Measurements from ENCODE around the gene IP6K2. TPM values are rescaled to one million over a fixed set of nuclear protein-coding genes. Genes with fewer than 3 reads are reported as not detected.

IP6K2 gene
- total RNA-seq, 2 experiments from 2014 or later, result 97.2 to 121 TPM

DNA sequence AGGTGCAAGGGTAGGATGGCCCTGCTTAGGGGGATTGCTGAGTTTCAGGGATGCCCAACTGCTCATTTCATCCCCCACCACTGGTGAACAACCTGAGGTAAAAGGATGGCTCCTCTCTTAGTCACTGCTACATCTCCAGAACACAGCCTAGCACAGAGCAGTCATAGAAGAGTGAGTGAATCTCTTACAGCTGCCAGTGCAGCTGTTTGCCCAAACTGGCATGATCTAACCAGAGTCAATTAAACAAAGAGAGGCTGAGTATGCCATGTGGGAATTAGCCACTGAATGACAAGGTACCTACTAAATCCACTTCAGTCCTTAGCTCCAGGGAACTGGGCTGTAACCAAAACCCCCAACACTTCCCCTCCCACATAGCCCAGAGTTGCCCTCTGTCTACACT, 24.5 kb downstream of the IP6K2 start:
- Mint-ChIP-seq H3K27ac (no peak overlapping the region), H3K36me3 (ENCODE audit: low read depth) (peaks cover 76% of the 10 kb centered on the region)

DNA sequence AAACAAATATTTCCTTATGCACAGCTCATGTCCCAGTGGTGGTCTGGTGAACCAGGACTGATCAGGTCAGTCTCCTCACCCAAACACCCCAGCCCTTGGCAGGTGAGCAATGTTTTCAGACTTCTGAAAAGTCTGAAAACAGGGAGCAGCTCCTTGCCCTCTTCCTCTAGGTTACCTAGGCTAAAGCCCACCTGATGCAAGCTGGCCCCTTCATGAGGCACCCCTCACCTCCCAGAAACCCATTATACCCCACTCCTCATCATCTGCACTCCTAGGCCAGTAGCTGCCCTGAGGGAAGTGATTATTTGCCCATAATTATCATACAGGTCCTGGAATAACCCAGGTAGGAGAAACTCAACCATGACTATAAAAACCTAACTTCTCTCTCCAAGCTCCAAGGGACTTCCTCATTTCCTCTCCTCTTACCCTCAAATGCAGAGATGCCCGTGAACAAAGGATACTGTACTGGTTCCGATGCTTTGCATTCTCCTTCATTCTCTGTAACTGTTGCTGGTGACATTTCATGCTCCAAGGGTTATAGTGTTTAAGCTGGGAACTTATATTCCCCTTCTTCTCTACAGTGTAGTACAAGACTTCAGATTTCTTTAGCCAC, 26.1 kb downstream of the IP6K2 start:
- Histone ChIP-seq H3K4me3 (ENCODE audit: low read length) (no peak overlapping the region), H3K27ac (ENCODE audit: low read depth in 1 of 2, low read length in 2 of 2) (no peak overlapping the region), H3K9me3 (ENCODE audit: control insufficient read depth in 1 of 2, insufficient read depth in 1 of 2, low read length in 2 of 2) (no peaks in the 10 kb centered on the region), H3K4me1 (ENCODE audit: insufficient read depth, low read length) (peaks cover 16% of the 10 kb centered on the region), H3K27me3 (ENCODE audit: control insufficient read depth in 1 of 2, insufficient read depth in 2 of 2, low read length in 2 of 2) (no peaks in the 10 kb centered on the region), H3K36me3 (ENCODE audit: insufficient read depth, low read length) (peaks cover 80% of the 10 kb centered on the region)
- DNase-seq (no peak), ATAC-seq (ENCODE audit: poor library complexity) (no peak)
- H3K36me3 Mint-ChIP-seq (ENCODE audit: low read depth), result peaks cover 80% of the 10 kb centered on the region
- H3K27ac Mint-ChIP-seq, result peak overlapping the region; percentile 20
- H3K4me1 Mint-ChIP-seq (ENCODE audit: low read depth), result peaks cover 12% of the 10 kb centered on the region
- H3K9me3 Mint-ChIP-seq, result no peaks in the 10 kb centered on the region
- ChIA-PET CTCF (interaction anchor here (0.6 kb wide), 1 partner anchor 849 kb away, joined by 3 read pairs; no protein-coding TSS in a partner anchor), POLR2A (interaction anchor here (1.3 kb wide), 1 partner anchor 26 kb away, joined by 4 read pairs; the partner anchor contains the start of gene IP6K2)
- no peaks in the 10 kb centered on the region for H3K27me3 Mint-ChIP-seq
- H3K4me3 Mint-ChIP-seq, result no peak overlapping the region
- intact Hi-C loops (cut with DNase I, micrococcal nuclease), result no loop called here
- TF ChIP-seq CTCF (IDR thresholded peaks at IDR 0.05), result no peak

More for the DNA sequence above, 24.5 kb downstream of the IP6K2 start:
- DNase-seq (no peak), ATAC-seq (ENCODE audit: poor library complexity) (no peak)
- Histone ChIP-seq H3K27ac (ENCODE audit: low read depth in 1 of 2, low read length in 2 of 2) (no peak overlapping the region), H3K36me3 (ENCODE audit: insufficient read depth, low read length) (peaks cover 82% of the 10 kb centered on the region), H3K9me3 (ENCODE audit: control insufficient read depth in 1 of 2, insufficient read depth in 1 of 2, low read length in 2 of 2) (no peaks in the 10 kb centered on the region), H3K4me3 (ENCODE audit: low read length) (no peak overlapping the region), H3K4me1 (ENCODE audit: insufficient read depth, low read length) (peaks cover 6% of the 10 kb centered on the region), H3K27me3 (ENCODE audit: control insufficient read depth in 1 of 2, insufficient read depth in 2 of 2, low read length in 2 of 2) (no peaks in the 10 kb centered on the region)
- Mint-ChIP-seq H3K9me3 (no peaks in the 10 kb centered on the region), H3K27me3 (no peaks in the 10 kb centered on the region), H3K4me3 (no peak overlapping the region), H3K4me1 (ENCODE audit: low read depth) (peaks cover 11% of the 10 kb centered on the region)
- TF ChIP-seq CTCF (IDR thresholded peaks at IDR 0.05), result no peak
- ChIA-PET CTCF (no interaction called here), POLR2A (interaction anchor here (1.3 to 1.6 kb wide), 2 partner anchors 11 to 24 kb away, joined by 3 to 4 read pairs; partner anchors contain the start of gene IP6K2)
- intact Hi-C loops (cut with DNase I, micrococcal nuclease), result no loop called here

- intact Hi-C loops (cut with DNase I, micrococcal nuclease), result loop anchor here (5.0 to 10.0 kb wide), 3 partner anchors 263 to 1815 kb away; partner anchors contain the start of genes CACNA2D2 (in 1 of the 2) and ELP6 (in 1 of the 2)
- peaks cover 75% of the 10 kb centered on the region for H3K36me3 Mint-ChIP-seq (ENCODE audit: low read depth)
- DNase-seq (no peak), ATAC-seq (ENCODE audit: poor library complexity) (no peak)
- no peaks in the 10 kb centered on the region for H3K9me3 ChIP-seq (ENCODE audit: control insufficient read depth in 1 of 2, insufficient read depth in 1 of 2, low read length in 2 of 2)
- no peak overlapping the region for H3K4me3 ChIP-seq (ENCODE audit: low read length)
- H3K4me1 Mint-ChIP-seq (ENCODE audit: low read depth), result peaks cover 21% of the 10 kb centered on the region
- no peaks in the 10 kb centered on the region for H3K27me3 ChIP-seq (ENCODE audit: control insufficient read depth in 1 of 2, insufficient read depth in 2 of 2, low read length in 2 of 2)
- no peak overlapping the region for H3K27ac ChIP-seq (ENCODE audit: low read depth in 1 of 2, low read length in 2 of 2)
- H3K27me3 Mint-ChIP-seq, result no peaks in the 10 kb centered on the region
- H3K4me1 ChIP-seq (ENCODE audit: insufficient read depth, low read length), result peaks cover 21% of the 10 kb centered on the region
- no peak for TF ChIP-seq CTCF (IDR thresholded peaks at IDR 0.05)
- H3K36me3 ChIP-seq (ENCODE audit: insufficient read depth, low read length), result peaks cover 69% of the 10 kb centered on the region
- no peaks in the 10 kb centered on the region for H3K9me3 Mint-ChIP-seq
- POLR2A ChIA-PET, result interaction anchor here (2.0 kb wide), 1 partner anchor 28 kb away, joined by 5 read pairs; the partner anchor contains the start of gene IP6K2
- H3K4me3 Mint-ChIP-seq, result no peak overlapping the region
- CTCF ChIA-PET, result no interaction called here
- no peak overlapping the region for H3K27ac Mint-ChIP-seq
Measured at GRCh38 chr3:48689384-48689783, 27.6 kb downstream of the IP6K2 start.

Measured in CD4-positive, alpha-beta T cell (primary cell).